Fibroblast of lung (primary cell): ENCODE data around the gene C19orf81.

Experiments
- EZH2 ChIP-seq: IDR thresholded peaks from 2 replicates; pipeline ENCODE4 v1.5.1; 2012; ENCODE audit warnings: low read length, control low read depth, mild to moderate bottlenecking; ENCODE audit errors: missing control alignments
- TF ChIP-seq, protein P1 (sequence below), 2 donors: IDR thresholded peaks in 1 of 2; conservative IDR thresholded peaks in 1 of 2; 1 replicate in 1 of 2; 2 replicates in 1 of 2; pipeline ENCODE4 v1.5.1; 2011 to 2012; ENCODE audit warnings: low read length in 2 of 2, control low read depth in 1 of 2, inconsistent platforms in 1 of 2, low read depth in 1 of 2, mild to moderate bottlenecking in 1 of 2

GRCh38 chr19:50624949-50625600 lies 24.2 kb upstream of the C19orf81 start:
- TF ChIP-seq, protein P1, sequence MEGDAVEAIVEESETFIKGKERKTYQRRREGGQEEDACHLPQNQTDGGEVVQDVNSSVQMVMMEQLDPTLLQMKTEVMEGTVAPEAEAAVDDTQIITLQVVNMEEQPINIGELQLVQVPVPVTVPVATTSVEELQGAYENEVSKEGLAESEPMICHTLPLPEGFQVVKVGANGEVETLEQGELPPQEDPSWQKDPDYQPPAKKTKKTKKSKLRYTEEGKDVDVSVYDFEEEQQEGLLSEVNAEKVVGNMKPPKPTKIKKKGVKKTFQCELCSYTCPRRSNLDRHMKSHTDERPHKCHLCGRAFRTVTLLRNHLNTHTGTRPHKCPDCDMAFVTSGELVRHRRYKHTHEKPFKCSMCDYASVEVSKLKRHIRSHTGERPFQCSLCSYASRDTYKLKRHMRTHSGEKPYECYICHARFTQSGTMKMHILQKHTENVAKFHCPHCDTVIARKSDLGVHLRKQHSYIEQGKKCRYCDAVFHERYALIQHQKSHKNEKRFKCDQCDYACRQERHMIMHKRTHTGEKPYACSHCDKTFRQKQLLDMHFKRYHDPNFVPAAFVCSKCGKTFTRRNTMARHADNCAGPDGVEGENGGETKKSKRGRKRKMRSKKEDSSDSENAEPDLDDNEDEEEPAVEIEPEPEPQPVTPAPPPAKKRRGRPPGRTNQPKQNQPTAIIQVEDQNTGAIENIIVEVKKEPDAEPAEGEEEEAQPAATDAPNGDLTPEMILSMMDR (conservative IDR thresholded peaks at IDR 0.05 in 1 of 2, IDR thresholded peaks at IDR 0.05 in 1 of 2; ENCODE audit: low read depth in 1 of 2, low read length in 2 of 2) = no peak
- TF ChIP-seq EZH2 = no peak
